Body of pancreas (tissue), 4 donors: ENCODE data around the gene TXLNB.

ENCODE experiments used
- POLR2A ChIP-seq, 3 donors: fragments of 450-650 bp; IDR thresholded peaks; one replicate each; pipeline ENCODE4 v1.6.1; 2016; ENCODE audit warnings: antibody characterized with exemption in 3 of 3, mild to moderate bottlenecking in 2 of 3
- TF ChIP-seq, protein P1 (sequence below), 7 experiments: fragments of 450-650 bp in 4 of 7; fragments of 200-600 bp in 3 of 7; sonication (generic) in 3 of 7; IDR thresholded peaks; one replicate each; pipeline ENCODE4 v1.5.1; 2016 to 2019; ENCODE audit warnings: antibody characterized with exemption in 7 of 7

DNA sequence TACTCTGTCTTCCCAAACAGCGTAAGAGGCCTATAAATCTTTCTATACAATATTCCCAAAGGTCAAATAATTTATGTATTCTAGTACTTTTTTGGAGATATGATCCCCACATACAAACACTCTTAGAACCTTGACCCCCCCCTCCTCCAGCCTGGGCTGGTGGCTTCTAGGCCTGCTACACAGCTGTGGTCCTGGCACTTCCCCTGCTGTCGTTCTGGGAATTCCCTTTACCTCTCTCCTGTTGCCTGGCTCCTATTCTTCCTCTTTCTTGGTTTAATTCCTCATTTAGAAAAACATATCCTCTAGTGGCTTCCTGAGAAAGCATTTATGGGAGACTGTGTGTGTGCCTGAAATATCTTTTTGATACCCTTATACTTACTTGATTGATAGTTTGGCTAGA is 4.1 kb upstream of the TXLNB start:
- no peak for TF ChIP-seq POLR2A (IDR thresholded peaks at IDR 0.05)
- TF ChIP-seq, protein P1, sequence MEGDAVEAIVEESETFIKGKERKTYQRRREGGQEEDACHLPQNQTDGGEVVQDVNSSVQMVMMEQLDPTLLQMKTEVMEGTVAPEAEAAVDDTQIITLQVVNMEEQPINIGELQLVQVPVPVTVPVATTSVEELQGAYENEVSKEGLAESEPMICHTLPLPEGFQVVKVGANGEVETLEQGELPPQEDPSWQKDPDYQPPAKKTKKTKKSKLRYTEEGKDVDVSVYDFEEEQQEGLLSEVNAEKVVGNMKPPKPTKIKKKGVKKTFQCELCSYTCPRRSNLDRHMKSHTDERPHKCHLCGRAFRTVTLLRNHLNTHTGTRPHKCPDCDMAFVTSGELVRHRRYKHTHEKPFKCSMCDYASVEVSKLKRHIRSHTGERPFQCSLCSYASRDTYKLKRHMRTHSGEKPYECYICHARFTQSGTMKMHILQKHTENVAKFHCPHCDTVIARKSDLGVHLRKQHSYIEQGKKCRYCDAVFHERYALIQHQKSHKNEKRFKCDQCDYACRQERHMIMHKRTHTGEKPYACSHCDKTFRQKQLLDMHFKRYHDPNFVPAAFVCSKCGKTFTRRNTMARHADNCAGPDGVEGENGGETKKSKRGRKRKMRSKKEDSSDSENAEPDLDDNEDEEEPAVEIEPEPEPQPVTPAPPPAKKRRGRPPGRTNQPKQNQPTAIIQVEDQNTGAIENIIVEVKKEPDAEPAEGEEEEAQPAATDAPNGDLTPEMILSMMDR (IDR thresholded peaks at IDR 0.05): no peak
